WERI-Rb-1 (cell line): ENCODE measurements around the gene CUL9.

Source experiments
- DNase-seq: peaks from one replicate; pipeline ENCODE4 v3.0.0-alpha.2; 2020
- H3K27ac ChIP-seq: fragments of 250-450 bp; sonication (Bioruptor Pico); 2 replicates; pipeline ENCODE4 v1.5.1; 2020; ENCODE audit warnings: mild to moderate bottlenecking, moderate library complexity
- H3K27me3 ChIP-seq: fragments of 250-450 bp; sonication (Bioruptor Pico); 2 replicates; pipeline ENCODE4 v1.5.1; 2021; ENCODE audit warnings: mild to moderate bottlenecking, low read depth, moderate library complexity; ENCODE audit not compliant: insufficient read depth, severe bottlenecking
- H3K36me3 ChIP-seq: fragments of 250-450 bp; sonication (Bioruptor Pico); 2 replicates; pipeline ENCODE4 v1.5.1; 2020; ENCODE audit warnings: mild to moderate bottlenecking, moderate library complexity
- H3K4me3 ChIP-seq: 2 replicates; pipeline ENCODE4 v1.5.1; 2011; ENCODE audit warnings: low read depth, mild to moderate bottlenecking, control low read depth, low read length
- H3K9me3 ChIP-seq: fragments of 250-450 bp; sonication (Bioruptor Pico); 2 replicates; pipeline ENCODE4 v1.5.1; 2021; ENCODE audit warnings: mild to moderate bottlenecking, moderate library complexity; ENCODE audit not compliant: severe bottlenecking
- CTCF ChIP-seq: IDR thresholded peaks from 2 replicates; pipeline ENCODE4 v1.5.1; 2011; ENCODE audit warnings: low read depth, mild to moderate bottlenecking, control low read depth, inconsistent platforms, low read length

The CUL9 gene

DNA sequence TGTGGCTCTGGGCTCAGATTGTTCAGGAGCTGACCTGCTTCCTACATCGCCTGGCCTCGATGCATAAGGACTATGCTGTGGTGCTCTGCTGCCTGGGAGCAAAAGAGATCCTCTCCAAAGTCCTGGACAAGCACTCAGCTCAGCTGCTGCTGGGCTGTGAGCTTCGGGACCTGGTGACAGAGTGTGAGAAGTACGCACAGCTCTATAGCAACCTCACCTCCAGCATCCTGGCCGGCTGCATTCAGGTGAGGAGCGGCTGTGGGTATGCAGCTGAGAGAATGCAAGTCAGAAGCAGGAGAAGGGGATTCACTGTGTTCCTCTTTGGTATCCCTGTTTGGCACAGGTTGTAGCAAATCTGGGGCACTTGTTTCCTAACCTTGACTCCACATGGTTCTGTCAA, 17.9 kb downstream of the CUL9 start:
- TF ChIP-seq CTCF: no peak
- H3K9me3 ChIP-seq: no peaks in the 10 kb centered on the region
- peaks cover 56% of the 10 kb centered on the region for H3K36me3 ChIP-seq

GRCh38 chr6:43200541-43200940, 18.5 kb downstream of the CUL9 start:
- TF ChIP-seq CTCF: no peak
- DNase-seq: no peak
- Histone ChIP-seq H3K36me3 (peaks cover 55% of the 10 kb centered on the region), H3K4me3 (no peak overlapping the region), H3K27me3 (no peaks in the 10 kb centered on the region), H3K9me3 (no peaks in the 10 kb centered on the region), H3K27ac (no peak overlapping the region)

More for the DNA sequence above, 17.9 kb downstream of the CUL9 start:
- H3K27ac ChIP-seq: no peak overlapping the region
- H3K4me3 ChIP-seq: no peak overlapping the region
- DNase-seq: no peak
- H3K27me3 ChIP-seq: no peaks in the 10 kb centered on the region

DNA sequence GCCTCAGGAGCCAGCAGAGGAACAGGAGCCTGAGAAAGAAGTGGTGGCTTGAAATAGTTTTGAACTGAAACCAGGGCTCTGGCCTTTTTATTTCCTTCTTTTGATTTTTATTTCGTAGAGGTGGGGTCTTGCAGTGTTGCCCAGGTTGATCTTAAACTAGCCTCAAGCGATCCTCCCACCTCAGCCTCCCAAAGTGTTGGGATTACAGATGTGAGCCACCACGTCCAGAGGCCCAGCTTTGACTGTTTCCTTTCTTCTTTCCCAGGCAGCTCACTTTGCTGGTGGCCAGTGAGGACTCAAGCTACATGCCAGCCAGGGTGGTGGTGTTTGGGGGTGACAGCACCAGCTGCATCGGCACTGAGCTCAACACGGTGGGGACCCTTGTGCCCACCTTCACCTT, 20.5 kb downstream of the CUL9 start:
- Histone ChIP-seq H3K36me3 (peaks cover 42% of the 10 kb centered on the region), H3K27ac (no peak overlapping the region), H3K9me3 (no peaks in the 10 kb centered on the region), H3K4me3 (no peak overlapping the region), H3K27me3 (no peaks in the 10 kb centered on the region)
- TF ChIP-seq CTCF: no peak
- DNase-seq: no peak

- Histone ChIP-seq H3K4me3 (no peak overlapping the region), H3K9me3 (no peaks in the 10 kb centered on the region), H3K36me3 (peaks cover 36% of the 10 kb centered on the region), H3K27ac (no peak overlapping the region), H3K27me3 (no peaks in the 10 kb centered on the region)
- DNase-seq: no peak
- TF ChIP-seq CTCF: no peak
Measured at GRCh38 chr6:43203029-43203717, 21.2 kb downstream of the CUL9 start.

- TF ChIP-seq CTCF: no peak
- no peaks in the 10 kb centered on the region for H3K9me3 ChIP-seq
- peaks cover 36% of the 10 kb centered on the region for H3K36me3 ChIP-seq
- H3K27ac ChIP-seq: no peak overlapping the region
- DNase-seq: no peak
- no peak overlapping the region for H3K4me3 ChIP-seq
- H3K27me3 ChIP-seq: no peaks in the 10 kb centered on the region
Measured at GRCh38 chr6:43203718-43204095, 21.7 kb downstream of the CUL9 start.
